ENCODE data around the gene LYRM4. TPM values are rescaled to one million over a fixed set of nuclear protein-coding genes. Genes with fewer than 3 reads are reported as not detected.
A peak's percentile ranks its signal among the peaks of the same experiment; 100 is the strongest.

The LYRM4 gene
- total RNA-seq (2014; rRNA removed; shearing (Covaris generic)), result 25.0 and 25.6 TPM in 2 replicates
- 28.9 and 29.5 TPM in 2 replicates for polyA plus RNA-seq (2015; cell fraction: cytosol; rRNA removed)
- polyA plus RNA-seq (2015; cell fraction: nucleus; rRNA removed), result 9.3 and 10.7 TPM in 2 replicates

GRCh38 chr6:5260661-5261544, at the start of gene LYRM4, which contains the start of gene FARS2:
Gene LYRM4 (minus strand): TSS chr6:5260950. CDS start chr6:5260733, 217 bp downstream.
Gene FARS2 (plus strand): TSS chr6:5261513.
- peak; percentile 87 for DNase-seq (ENCODE audit: low read depth)

- DNase-seq (ENCODE audit: low read depth), result peak; percentile 68
Measured at GRCh38 chr6:5308066-5308465, 47.3 kb upstream of the LYRM4 start.

- no peak for DNase-seq (ENCODE audit: low read depth)
Measured at GRCh38 chr6:5307058-5307457, 46.3 kb upstream of the LYRM4 start.

DNA sequence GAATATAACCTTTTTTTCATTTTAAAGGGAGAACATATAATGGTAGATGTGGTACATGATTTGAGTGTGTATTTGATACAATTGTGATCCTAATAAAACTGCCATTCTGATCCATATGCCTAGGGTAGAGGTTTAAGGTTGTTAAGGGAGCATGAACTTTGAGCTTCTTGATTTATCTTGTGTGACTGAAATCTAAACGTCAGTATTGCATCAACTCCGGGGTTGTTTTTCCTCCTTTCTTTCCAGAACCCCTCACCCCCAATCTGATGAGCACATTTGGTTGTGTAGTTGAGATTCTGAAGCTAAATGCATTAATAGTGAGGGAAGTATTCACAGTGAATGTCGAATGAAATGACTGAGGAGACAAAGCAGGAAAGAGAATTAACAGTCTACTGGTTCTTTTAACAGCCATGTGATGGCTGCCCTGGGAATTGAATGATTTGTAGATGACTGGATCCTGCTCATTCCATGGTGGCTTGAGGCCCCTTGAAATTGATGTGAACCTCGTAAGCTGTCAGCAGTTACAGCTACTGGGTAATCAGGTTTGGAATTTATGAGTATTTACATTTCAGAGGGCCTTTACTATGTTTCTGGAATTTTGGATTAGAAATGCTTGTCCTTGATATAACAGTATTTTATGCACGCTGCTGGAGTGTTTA, 45.3 kb upstream of the LYRM4 start:
- DNase-seq (ENCODE audit: low read depth), result no peak

DNA sequence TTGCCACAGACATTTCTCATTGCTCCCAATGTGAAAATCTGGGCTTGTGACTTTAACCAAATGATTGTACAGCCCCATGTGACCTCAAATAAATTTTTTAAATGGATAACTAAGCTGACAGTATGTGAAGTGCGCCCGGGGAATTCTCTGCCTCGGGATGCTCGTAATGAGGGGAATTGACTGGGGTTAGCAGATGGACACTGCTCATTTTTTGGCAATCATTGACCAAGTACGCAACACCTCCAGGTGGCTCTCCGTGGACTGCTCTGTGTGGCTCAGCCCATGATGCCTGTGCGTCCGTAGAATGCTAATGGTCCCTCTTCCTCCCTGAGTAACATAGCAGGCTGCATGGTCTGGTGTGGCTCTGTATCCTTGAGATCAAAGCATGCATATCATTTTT, 42.9 kb upstream of the LYRM4 start:
- DNase-seq (ENCODE audit: low read depth), result no peak

GRCh38 chr6:5302995-5303622, 42.4 kb upstream of the LYRM4 start:
- peak; percentile 23 for DNase-seq (ENCODE audit: low read depth)

DNA sequence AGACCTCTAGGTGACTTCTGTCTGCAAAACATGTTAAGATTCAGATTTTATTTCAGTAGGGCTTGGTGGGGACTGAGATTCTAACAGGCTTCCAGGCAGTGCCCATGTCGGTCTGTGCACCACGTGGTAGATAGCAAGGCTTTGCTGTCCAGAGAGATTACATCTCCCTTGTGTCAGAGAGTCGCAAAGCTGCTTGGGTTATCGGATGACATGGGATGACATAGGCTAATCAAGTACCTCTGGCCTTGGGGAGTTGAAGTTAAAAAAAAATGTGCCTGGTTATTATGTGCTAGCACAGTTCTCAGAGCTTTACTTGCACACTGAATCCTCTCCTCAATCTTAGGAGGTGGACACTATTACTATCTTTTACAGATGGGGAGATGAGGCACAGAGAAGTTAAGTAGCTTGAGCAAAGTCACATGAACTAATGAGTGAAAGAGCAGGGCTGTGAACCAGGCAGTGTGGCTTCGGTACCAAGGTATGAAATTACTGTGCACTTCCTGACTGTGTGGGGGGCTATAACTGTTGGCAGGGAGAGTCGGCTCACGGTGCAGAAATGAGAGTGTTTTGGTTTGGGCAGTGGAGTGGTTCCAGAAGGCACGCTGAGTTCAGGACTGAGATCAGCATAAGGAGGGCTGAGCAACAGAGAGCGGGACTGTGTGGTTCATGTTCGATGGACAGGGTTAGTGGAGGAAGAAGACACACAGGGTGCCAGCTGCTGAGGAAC, 41.6 kb upstream of the LYRM4 start:
- no peak for DNase-seq (ENCODE audit: low read depth)

DNA sequence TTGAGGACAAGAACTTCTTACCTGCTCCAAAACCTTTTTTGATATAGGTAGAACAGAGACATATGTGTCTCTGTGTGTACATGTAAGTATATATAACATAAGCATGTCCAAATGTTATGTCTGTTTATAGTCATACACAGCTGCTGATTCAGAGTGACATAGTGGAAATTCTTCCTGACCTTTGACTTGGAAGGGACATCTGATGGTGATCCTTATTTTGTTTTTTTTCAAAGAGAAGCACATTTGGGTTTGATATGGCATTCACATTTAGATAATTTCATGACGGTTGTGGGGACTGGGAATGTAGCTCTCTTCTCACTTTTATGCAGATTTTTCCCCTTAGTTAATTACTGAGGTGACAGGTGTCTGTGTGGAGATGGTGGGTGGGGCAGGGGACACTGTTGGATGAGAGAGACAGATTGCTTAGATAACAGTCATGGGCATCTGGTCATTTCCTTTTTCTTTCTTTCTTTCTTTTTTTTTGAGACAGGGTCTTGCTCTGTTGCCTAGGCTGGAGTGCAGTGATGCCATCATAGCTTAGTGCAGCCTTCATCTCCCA, 39.5 kb upstream of the LYRM4 start:
- no peak for DNase-seq (ENCODE audit: low read depth)

GRCh38 chr6:5295623-5296022, 34.9 kb upstream of the LYRM4 start:
- no peak for DNase-seq (ENCODE audit: low read depth)

DNA sequence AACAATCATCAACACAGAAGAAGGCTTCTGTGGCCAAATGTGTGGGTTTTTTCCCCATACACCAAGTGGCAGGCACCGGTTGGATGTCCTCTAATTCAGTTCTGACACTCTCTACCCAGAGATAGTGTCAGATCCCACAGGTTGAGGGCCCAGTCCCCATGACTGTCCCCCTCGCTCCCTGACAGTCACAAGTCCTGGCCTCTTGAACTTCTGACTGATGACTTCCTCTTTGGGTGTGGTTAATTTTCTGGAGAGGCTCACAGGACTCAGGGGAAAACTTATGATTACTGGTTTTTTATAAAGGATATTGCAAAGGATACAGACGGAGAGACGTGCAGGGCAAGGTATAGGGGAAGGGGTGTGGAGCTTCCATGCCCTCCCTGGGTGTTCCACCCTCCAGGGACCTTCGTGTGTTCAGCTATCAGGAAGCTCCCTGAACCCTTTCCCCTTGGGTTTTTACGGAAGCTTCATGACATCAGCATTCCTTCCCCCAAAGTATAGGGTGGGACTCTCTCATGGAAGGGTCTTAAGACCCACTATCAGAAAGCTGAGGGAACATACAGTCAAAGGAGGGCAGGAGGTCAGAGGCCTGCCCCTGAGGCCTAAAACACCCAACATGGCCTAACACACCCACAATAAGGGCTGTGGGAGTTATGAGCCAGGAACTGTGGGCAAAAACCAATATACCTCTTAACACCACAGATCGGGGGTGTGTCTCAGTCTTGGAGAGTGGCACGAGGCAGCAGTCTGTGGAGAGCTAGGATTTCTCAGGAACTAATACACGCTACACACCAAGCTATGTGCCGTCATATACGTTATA, 33.9 kb upstream of the LYRM4 start:
- DNase-seq (ENCODE audit: low read depth), result no peak

GRCh38 chr6:5293692-5294091, 32.9 kb upstream of the LYRM4 start:
- DNase-seq (ENCODE audit: low read depth), result no peak

- DNase-seq (ENCODE audit: low read depth), result no peak
Measured at GRCh38 chr6:5292154-5292553, 31.4 kb upstream of the LYRM4 start.

DNA sequence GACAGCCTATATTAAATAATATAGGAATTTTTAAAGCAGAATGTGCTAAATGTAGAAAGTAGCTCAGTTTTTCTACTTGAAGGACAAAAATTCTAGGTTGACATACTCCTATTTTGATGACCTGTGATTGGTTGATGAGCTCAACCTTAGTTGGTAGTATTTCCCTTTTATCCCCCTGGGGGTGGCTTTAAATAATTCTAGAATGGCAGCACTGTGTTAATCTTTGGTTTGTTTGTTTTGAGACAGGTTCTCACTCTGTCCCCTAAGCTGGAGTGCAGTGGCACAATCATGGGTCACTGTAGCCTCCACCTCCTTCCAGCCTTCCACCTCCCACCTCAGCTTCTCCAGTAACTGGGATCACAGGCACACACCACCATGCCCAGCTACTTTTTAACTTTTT, 29.8 kb upstream of the LYRM4 start:
- no peak for DNase-seq (ENCODE audit: low read depth)

DNA sequence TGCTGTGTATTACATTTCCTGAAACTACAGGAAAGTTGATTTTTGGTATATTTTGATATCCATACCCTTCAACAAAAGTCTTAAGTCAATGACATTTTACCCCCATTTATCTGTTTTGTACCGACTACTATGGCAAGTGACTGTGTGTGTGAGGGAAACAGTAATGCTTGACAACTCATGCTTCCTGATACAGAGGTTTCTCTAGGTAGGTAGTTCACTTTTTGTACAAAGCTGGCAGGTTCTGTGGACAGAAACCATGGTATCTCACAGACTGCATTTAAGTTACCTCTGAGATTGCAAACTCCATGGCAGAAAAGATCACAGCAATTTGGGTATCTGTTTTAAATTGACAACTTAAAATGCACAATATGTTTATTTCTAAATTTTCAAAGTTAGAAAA, 29.3 kb upstream of the LYRM4 start:
- no peak for DNase-seq (ENCODE audit: low read depth)

DNA sequence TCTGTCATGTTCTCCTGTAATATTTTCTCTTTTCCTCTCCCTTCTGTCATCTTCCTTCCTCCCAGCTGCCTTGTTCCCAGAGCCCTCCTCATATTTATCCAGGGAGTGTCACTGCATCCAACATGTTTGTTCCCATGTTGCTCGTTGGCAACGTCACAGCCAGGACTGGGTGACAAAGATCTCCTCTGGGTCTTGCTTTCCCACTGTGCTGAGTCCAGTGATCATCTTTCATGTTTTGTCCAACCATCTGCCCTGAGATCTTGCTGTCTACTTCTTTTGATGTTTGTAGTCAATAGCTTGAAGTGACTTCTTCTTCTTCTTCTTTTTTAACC, 27.2 kb upstream of the LYRM4 start:
- DNase-seq (ENCODE audit: low read depth), result no peak

DNA sequence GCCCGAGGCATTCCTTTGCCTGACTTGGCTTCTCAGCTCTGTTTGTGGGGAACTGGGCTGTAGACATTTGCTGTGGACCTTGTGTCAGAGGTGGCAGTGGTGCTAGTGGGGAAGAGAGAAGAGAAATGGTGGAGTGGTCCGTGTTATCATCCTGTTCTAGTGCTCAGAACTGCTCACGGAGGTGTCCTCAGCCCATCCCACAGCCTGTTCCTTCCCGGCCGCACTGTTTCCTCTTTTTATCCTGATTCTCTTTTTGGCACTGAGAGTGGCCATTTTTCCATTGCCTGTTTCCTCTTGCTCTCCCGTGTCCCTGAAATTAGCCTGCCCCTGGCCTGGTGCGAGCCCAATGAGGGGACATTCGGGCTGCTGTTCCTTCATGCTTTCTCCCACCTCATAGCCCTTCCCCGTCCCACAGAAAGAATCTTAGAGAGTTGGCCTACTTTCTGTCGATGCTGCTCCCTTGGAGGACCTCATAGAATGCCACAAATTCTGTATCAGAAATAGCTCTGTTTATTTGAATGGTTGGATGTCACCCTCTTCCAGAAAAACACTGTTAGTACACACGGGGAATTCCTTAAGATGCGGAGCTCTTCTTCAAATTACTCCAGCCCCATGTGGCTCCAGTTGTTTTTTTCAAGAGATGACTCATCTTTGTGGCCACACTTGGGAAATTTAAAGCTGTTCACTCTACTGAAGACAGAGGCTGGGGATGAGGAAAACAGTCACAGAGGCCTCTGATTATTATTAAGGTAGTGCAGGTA, 26.6 kb upstream of the LYRM4 start:
- peak; percentile 77 for DNase-seq (ENCODE audit: low read depth)

- no peak for DNase-seq (ENCODE audit: low read depth)
Measured at GRCh38 chr6:5286780-5287179, 26.0 kb upstream of the LYRM4 start.

GRCh38 chr6:5285526-5285925, 24.8 kb upstream of the LYRM4 start:
- no peak for DNase-seq (ENCODE audit: low read depth)

DNA sequence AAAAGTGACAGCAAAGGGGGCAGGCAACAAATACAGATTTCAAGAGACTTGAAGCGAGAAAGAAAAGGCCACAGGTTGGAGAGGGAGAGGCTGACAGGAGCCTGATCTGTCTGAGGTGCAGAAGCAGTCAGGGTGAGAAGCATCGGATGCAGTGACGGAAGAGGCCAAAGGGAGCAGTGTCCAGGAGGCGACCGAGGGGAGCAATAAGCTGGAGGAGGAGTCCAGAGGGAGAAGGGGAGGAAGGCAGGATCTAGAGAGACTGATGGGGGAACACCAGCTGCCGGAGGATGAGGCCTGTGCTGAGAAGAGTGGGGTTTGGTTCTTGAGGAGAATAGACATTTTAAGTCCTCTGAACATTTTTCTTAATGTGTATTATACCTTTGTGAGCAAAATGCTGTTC, 24.3 kb upstream of the LYRM4 start:
- no peak for DNase-seq (ENCODE audit: low read depth)
